ENCODE measurements around the gene GARIN5B. TPM values are rescaled to one million over a fixed set of nuclear protein-coding genes. Genes with fewer than 3 reads are reported as not detected.

Gene GARIN5B
- total RNA-seq, 4 donors from 2014 or later: not detected

- no peaks in the 10 kb centered on the region for H3K36me3 ChIP-seq
- no peak for TF ChIP-seq POLR2A (IDR thresholded peaks at IDR 0.05)
- TF ChIP-seq CTCF (IDR thresholded peaks at IDR 0.05): no peak
- no peak overlapping the region for H3K4me3 ChIP-seq
- 75 to 86% methylated on average over 4 to 7 of the region's 19 CpGs for WGBS, 2 donors
- no peak overlapping the region for H3K27ac ChIP-seq
- H3K4me1 ChIP-seq: peaks cover 15 to 24% (median 16%) of the 10 kb centered on the region in 3 donors
- DNase-seq: no peak
- intact Hi-C loops (cut with DNase I): no loop called here
- H3K27me3 ChIP-seq: peaks cover 0 to 84% (median 2%) of the 10 kb centered on the region in 4 donors
- no peaks in the 10 kb centered on the region for H3K9me3 ChIP-seq
These were observed 4.6 kb downstream of the GARIN5B start for GRCh38 chr19:55358493-55358892.

- Histone ChIP-seq H3K4me1 (peaks cover 16 to 39% (median 22%) of the 10 kb centered on the region in 3 donors), H3K4me3 (no peak overlapping the region), H3K27me3 (peaks cover 10 to 85% (median 20%) of the 10 kb centered on the region in 4 donors), H3K9me3 (no peaks in the 10 kb centered on the region), H3K36me3 (no peaks in the 10 kb centered on the region), H3K27ac (peak overlapping the region in 2 of 4 donors; percentile 44 to 46)
- intact Hi-C loops (cut with DNase I): no loop called here
- WGBS, 2 donors: 13 to 30% methylated on average over 7 to 8 of the region's 13 CpGs
- no peak for TF ChIP-seq POLR2A (IDR thresholded peaks at IDR 0.05)
- no peak for DNase-seq
These were observed 7.7 kb downstream of the GARIN5B start for GRCh38 chr19:55355213-55355821.

- no peaks in the 10 kb centered on the region for H3K9me3 ChIP-seq
- no peak for DNase-seq
- peaks cover 16 to 39% (median 22%) of the 10 kb centered on the region in 3 donors for H3K4me1 ChIP-seq
- peak within 1 kb of the TSS in 2 of 4 donors; percentile 44 to 46 for H3K27ac ChIP-seq
- peak within 1 kb of the TSS; percentile 18 to 67 (median 46) for H3K4me3 ChIP-seq
- no peak for TF ChIP-seq CTCF (IDR thresholded peaks at IDR 0.05)
- TF ChIP-seq POLR2A (IDR thresholded peaks at IDR 0.05): no peak
- H3K36me3 ChIP-seq: no peaks in the 10 kb centered on the region
- WGBS, 2 donors: no CpG with 5 or more reads among the region's 43 CpGs
- intact Hi-C loops (cut with DNase I): no loop called here
- H3K27me3 ChIP-seq: peaks cover 10 to 89% (median 20%) of the 10 kb centered on the region in 4 donors
These were observed 8.3 kb downstream of the GARIN5B start, which contains the start of gene COX6B2 for GRCh38 chr19:55354698-55355212. Gene COX6B2 (minus strand): TSS chr19:55354719. CDS start chr19:55354521, 198 bp downstream.

- no peaks in the 10 kb centered on the region for H3K36me3 ChIP-seq
- peaks cover 10 to 89% (median 20%) of the 10 kb centered on the region in 4 donors for H3K27me3 ChIP-seq
- H3K27ac ChIP-seq: peak overlapping the region in 1 of 4 donors; percentile 42
- DNase-seq: no peak
- H3K9me3 ChIP-seq: no peaks in the 10 kb centered on the region
- TF ChIP-seq CTCF (IDR thresholded peaks at IDR 0.05): no peak
- TF ChIP-seq POLR2A (IDR thresholded peaks at IDR 0.05): no peak
- H3K4me3 ChIP-seq: peak overlapping the region; percentile 18 to 67 (median 46)
- peaks cover 16 to 39% (median 22%) of the 10 kb centered on the region in 3 donors for H3K4me1 ChIP-seq
- intact Hi-C loops (cut with DNase I): no loop called here
- WGBS, 2 donors: 1 to 2% methylated on average over 18 to 28 of the region's 72 CpGs
These were observed 9.0 kb downstream of the GARIN5B start for GRCh38 chr19:55353803-55354697.

- intact Hi-C loops (cut with DNase I): no loop called here
- WGBS, 2 donors: 4 to 8% methylated on average over 12 to 16 of the region's 24 CpGs
- Histone ChIP-seq H3K27ac (no peak overlapping the region), H3K9me3 (no peaks in the 10 kb centered on the region), H3K27me3 (peaks cover 10 to 82% (median 20%) of the 10 kb centered on the region in 4 donors), H3K36me3 (no peaks in the 10 kb centered on the region), H3K4me1 (peaks cover 16 to 39% (median 22%) of the 10 kb centered on the region in 3 donors), H3K4me3 (peak overlapping the region; percentile 18 to 67 (median 46))
- TF ChIP-seq POLR2A (IDR thresholded peaks at IDR 0.05): no peak
- TF ChIP-seq CTCF (IDR thresholded peaks at IDR 0.05): no peak
- DNase-seq: no peak
These were observed 9.7 kb downstream of the GARIN5B start for GRCh38 chr19:55353356-55353802.

All from esophagus squamous epithelium (tissue), 5 donors.